DOHH2 (cell line): Measurements from ENCODE around the gene TOR4A.

ENCODE experiments used
- CTCF ChIP-seq: fragments of 200-600 bp; sonication (generic); IDR thresholded peaks from one replicate; pipeline ENCODE4 v1.5.1; 2014; ENCODE audit warnings: antibody characterized with exemption, mild to moderate bottlenecking, low read depth, low read length; ENCODE audit not compliant: poor library complexity, severe bottlenecking
- EZH2phosphoT487 ChIP-seq: fragments of 200-600 bp; sonication (generic); IDR thresholded peaks from 2 replicates; pipeline ENCODE4 v1.6.1; 2017; ENCODE audit warnings: borderline replicate concordance, mild to moderate bottlenecking, antibody characterized with exemption, low read length, moderate library complexity, mixed read lengths

- TF ChIP-seq CTCF (no peak), EZH2phosphoT487 (no peak)
These were observed 11.4 kb upstream of the TOR4A start for GRCh38 chr9:137266162-137266527.
